Amygdala (tissue), 56 donors: ENCODE results near the gene MYBL2.
A peak's percentile ranks its signal among the peaks of the same experiment; 100 is the strongest.

Source experiments
- DNase-seq, 56 donors: peaks; one replicate each; lab custom pipeline; 2025; lab: John Stamatoyannopoulos, UW

MYBL2 gene

GRCh38 chr20:43721429-43722152 lies 54.7 kb downstream of the MYBL2 start:
- no peak for DNase-seq

DNA sequence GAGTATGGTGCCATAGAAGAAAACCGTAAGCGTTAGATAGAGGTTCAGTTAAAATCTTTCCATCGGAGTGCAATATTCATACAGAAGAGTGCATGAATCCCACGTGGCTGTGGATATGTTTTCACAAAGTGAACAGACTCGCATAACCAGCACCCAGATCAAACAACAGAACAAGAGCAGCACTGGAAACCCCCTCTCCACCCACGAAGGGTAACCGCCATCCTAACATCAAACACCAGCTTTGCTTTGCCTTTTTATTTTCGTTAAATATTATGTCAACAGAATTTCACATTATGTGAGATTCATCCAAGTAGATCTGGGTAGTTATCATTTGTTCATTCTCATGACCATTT lies 55.2 kb downstream of the MYBL2 start:
- no peak for DNase-seq

- no peak for DNase-seq
Measured at GRCh38 chr20:43723186-43723585, 56.3 kb downstream of the MYBL2 start.

DNA sequence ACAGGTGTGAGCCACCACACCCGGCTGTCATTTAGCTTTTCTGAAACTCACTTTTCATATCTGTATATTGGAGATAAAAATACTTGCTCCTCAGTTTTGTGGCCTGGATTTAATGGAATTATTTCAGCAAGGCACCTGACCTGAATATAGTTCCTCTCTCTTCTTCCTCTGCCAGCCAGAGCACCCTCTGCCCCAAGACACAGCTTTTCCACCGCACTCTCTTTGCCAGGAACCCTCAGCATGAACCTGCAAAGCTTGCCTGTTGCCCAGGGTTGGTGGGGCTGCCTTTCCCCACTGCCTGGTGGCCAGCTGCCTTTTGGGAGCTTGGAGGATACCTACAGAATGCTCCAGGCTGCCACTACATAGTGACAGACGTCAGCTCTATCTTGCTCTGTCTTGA lies 56.8 kb downstream of the MYBL2 start:
- no peak for DNase-seq

GRCh38 chr20:43724383-43724782 lies 57.5 kb downstream of the MYBL2 start:
- no peak for DNase-seq

DNA sequence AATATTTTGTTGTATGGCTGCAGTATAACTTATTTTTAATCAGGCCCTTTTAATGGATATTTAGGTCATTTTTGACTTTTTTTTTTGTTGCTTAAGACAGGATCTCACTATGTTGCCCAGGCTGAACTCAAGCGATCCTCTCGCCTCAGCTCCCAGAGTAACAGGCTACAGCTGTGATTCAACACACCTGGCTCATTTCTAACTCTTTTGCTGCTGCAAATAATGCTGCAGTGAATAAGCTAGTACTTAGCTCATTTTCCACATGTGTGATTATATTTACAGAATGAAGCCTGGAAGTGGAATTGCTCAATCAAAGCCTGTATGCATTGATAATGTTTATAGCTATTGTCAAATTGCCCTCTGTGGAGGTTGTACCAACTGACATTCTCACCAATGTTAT lies 58.8 kb downstream of the MYBL2 start:
- DNase-seq: no peak

- no peak for DNase-seq
Measured at GRCh38 chr20:43726333-43726732, 59.4 kb downstream of the MYBL2 start.

GRCh38 chr20:43726811-43727338 lies 60.0 kb downstream of the MYBL2 start, which contains the start of gene GTSF1L:
TSS of gene GTSF1L (minus strand) at chr20:43727002. CDS start at chr20:43726694, 308 bp downstream.
- no peak for DNase-seq

DNA sequence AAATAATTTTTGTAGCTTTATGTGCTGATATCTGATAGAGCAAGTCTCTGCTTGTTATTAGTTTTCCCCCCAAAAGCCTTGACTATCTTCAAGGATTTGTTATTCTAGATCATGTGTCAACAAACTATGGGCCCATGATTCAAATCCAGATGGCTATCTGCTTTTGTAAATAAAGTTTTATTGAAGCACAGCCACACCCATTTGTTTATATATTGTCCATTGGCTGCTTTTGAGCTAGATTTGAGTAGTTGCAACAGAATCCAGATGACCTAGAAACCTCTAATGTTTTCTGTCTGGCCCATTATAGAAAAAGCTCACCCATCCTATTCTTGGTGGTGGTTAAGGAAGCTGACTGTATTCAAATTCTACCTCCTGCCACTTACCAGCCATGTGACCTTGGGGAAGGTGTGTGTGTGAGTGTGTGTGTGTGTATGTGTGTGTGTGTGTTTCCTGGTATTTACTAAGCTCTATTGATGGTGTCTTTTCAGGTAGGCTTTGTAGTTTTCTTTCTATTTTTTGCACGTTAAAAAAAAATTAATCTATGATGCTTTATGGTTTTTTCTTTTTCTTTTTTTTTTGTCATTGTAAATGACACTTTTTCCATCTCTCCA lies 61.2 kb downstream of the MYBL2 start:
- no peak for DNase-seq

DNA sequence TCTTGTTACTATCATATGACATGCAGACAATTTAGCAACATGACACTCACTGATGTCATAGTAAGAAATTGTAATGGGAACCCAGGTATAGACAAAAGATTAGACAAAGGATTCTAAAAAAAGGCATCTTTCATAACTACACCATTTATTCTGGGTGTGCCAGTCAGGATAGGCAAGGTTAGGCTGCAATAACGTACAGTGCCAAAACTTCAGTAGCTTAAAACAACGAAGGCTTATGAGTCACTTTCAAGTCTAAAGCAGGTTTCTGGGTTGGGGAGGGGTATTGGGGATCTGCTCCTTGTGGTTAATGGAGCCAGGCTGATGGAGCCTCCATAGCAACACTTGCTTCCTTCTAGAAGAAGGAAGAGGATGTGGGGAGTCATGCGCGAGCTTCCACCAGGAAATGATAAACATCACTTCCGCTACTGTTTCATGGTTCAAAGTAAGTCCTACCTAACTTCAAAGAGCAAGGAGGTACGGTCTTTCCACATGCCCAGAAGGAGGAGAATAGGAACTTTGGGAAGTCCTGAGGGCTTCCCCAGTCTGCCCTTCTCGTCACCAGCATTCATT lies 61.9 kb downstream of the MYBL2 start:
- DNase-seq: no peak

- no peak for DNase-seq
Measured at GRCh38 chr20:43731469-43731868, 64.6 kb downstream of the MYBL2 start.

- no peak for DNase-seq
Measured at GRCh38 chr20:43731927-43732326, 65.0 kb downstream of the MYBL2 start.

GRCh38 chr20:43736588-43737158 lies 69.8 kb downstream of the MYBL2 start:
- DNase-seq: no peak

- no peak for DNase-seq
Measured at GRCh38 chr20:43737925-43738324, 71.0 kb downstream of the MYBL2 start.

- DNase-seq: no peak
Measured at GRCh38 chr20:43739148-43739749, 72.3 kb downstream of the MYBL2 start.

DNA sequence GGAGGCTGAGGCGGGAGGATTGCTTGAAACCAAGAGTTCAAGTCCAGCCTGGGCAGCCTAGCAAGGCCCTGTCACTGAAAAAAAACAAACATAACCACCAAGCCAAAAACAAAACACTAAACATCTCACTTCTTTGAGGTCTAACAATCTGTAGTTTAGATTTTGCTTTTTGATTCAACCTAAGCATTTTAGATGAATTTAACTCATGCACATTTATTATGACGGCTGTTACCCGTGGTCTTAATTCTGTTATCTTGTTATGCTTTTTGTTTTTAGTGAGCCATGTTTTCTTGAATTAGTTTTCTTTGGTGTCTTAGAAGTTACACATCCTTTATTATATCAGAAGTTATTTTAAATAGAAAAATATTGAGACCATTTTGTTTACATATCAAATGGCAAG lies 73.7 kb downstream of the MYBL2 start:
- no peak for DNase-seq

- DNase-seq: no peak
Measured at GRCh38 chr20:43744151-43744611, 77.3 kb downstream of the MYBL2 start.

DNA sequence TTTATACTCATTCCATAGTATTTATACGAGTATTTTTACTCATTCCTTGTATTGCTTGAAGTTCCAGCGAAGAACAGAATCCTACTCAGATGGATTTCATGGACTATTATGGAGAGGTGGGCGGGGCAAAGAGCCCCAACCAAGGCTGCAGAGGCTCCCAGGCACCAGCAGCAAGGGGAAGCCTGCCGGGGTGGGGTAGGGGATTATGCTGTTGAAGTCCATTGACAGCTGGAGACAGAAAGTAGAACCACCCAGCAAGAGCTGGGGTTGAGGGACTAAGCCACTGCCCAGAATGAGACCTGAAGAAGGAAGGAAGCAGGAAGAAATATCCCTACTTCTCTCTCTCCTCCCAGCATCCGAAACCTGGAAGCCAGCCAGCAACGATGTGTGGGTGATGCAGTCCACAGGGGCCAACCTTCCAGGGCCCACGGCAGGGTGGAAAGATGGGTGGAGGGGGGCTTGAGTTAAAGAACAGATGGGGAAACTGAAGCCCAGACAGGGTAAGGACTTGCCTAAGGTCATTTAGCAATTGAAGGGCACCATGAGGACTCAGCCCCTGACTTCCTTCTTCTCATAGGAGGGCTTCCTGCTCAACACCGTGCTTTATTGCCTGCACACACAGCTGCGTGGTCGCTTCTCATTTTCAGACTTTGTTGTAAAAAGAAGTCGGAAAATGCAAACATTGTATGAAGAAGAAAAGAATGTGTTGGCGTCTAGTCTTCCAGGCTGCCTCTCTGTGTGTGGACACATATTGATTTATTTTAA lies 78.2 kb downstream of the MYBL2 start:
- peak in 1 of 56 donors; percentile 2 for DNase-seq

DNA sequence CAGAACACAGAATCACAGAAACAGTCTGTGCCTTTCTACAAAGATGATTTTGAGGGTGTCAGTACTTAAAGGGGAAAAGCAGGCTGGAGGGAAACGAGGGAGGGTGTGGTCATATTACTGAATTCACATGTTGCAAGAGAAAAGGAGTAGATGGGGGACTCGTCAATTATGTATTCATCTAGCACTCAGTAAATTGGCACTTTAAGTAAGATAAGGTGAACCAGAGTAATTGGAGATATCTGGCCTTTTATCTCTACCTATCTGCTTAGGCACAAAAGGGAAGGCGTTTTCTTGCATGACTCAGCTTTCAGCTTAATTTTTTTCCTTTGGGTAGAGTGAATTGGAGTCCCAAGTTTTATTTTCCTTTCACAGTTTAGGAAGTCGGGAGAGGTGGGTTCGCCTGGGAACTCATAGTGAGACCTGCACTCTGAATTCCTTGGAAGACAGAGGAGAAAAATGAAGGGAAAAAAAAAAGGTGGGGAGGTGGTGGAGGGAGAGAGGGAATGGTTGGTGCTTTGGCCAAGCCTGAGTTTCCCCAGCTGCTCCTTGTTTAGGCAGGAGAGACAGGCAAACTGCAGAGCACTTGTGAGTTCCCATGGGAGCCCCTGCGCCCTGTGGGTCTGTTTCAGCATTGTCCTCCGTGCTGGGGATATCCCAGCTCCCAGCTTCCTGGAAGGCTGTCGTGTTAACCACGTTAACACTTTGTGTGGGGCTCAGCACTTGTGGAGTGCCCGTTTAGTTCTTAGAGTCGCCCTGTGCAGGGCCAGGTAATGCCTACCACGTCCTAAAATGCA lies 79.6 kb downstream of the MYBL2 start:
- no peak for DNase-seq
